ENCODE results near the gene TNIP2.
"Not testable (repeated sequence)": the region's sequence is repeated elsewhere in the genome, so short reads cannot be mapped to it uniquely, and the experiment has no call there.

The TNIP2 gene

DNA sequence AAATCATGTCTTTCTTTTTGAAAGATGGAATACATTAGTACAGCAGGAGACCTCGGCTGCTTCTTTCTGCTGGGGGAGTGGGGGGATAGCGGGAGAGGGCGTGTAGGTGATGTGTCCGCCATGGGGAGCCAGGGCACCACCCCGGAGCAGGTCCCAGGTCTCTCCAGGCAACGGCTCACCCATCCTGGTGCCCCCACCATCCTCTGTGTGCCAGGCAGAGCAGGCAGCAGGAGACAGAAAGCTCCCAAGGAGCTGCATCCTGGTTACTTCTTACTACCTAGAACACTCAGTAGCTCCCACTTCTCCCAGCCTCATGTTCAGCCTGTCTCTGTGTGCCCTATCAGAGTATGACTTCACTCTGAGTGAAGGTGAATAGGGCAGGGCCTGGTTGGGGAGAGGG is 23.6 kb downstream of the TNIP2 start:
- Mint-ChIP-seq H3K9me3 (ENCODE audit: low read depth) (peaks cover 7% of the 10 kb centered on the region), H3K4me1 (ENCODE audit: low read depth) (no peaks in the 10 kb centered on the region), H3K27ac (peak overlapping the region; percentile 50), H3K36me3 (peaks cover 22% of the 10 kb centered on the region), H3K4me3 (no peak overlapping the region), H3K27me3 (no peaks in the 10 kb centered on the region)

DNA sequence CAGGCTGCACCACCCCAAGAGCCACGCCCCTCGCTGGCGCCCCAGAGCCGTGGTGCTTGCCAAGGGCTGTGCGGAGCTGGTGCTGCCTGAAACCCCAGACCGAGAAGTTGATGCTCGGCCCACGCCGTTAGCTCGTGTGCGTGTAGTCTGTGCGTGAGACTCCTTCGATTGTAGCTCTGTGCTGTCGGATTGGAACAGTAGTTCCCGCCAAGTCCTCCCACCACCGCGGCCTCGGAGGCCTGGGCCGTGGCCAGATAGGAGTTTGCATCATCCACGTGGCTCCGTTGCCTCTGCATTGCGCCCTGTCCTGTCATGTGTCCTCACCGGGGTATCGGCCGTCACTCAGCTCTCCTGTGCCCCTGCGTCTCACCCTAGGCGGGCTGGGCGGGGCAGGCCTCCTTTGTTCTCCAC is 24.2 kb downstream of the TNIP2 start:
- peaks cover 7% of the 10 kb centered on the region for H3K9me3 Mint-ChIP-seq (ENCODE audit: low read depth)
- peaks cover 22% of the 10 kb centered on the region for H3K36me3 Mint-ChIP-seq

DNA sequence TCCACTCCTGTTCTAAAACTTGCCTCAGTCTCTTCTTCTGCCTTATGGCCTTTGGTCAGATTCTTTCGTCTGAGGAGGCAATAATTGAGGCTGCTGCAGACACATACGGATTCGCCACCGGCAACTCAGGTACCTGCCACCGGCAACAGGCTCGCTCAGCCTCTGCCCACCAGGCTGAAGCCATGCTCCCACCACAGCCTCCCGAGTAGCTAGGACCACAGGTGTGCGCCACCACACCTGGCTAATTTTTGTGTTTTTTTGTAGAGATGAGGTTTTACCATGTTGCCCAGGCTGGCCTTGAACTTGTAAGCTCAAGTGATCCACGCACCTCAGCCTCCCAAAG is 26.6 kb downstream of the TNIP2 start:
- Mint-ChIP-seq H3K27me3 (no peaks in the 10 kb centered on the region), H3K4me1 (ENCODE audit: low read depth) (peaks cover 3% of the 10 kb centered on the region), H3K4me3 (no peak overlapping the region), H3K9me3 (ENCODE audit: low read depth) (no peaks in the 10 kb centered on the region), H3K27ac (no peak overlapping the region), H3K36me3 (peaks cover 8% of the 10 kb centered on the region)

More for the DNA sequence above, 24.2 kb downstream of the TNIP2 start:
- Mint-ChIP-seq H3K27me3 (no peaks in the 10 kb centered on the region), H3K27ac (peak overlapping the region; percentile 8), H3K4me1 (ENCODE audit: low read depth) (no peaks in the 10 kb centered on the region), H3K4me3 (no peak overlapping the region)

DNA sequence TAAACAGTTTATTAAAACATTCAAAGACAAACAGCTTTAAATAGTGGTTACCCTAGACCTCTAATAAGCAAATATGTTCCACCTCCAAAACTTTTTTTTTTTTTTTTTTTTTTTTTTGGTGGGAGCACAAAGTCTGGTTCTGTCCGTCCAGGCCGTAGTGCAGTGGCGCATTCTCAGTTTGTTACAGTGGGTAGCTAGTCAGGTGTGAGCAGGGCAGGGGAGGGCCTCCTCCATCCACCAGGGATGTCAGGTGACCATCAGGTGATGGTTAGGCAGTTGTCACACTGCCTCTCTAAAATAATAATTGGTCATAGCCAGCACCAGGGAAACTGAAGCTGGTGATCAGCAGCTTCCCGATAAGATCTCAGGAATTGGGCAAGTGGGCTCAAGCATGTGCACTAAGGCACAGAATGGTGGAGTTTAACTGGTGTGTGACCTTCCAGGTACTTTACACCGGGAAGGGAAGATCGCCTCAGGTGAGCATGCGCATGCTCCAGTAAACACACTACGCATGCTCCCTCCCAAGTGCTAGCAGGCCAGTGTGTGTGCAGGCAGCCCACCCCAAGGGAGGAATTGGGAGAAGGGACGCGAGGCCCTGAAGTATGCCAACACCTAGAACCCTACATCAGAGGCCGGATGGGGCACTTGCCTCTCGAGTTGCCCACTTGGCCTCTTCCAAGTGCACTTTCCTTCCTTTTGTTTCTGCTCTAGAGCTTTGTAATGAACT is 27.2 kb downstream of the TNIP2 start:
- Mint-ChIP-seq H3K4me3 (no peak overlapping the region), H3K36me3 (peaks cover 8% of the 10 kb centered on the region), H3K9me3 (ENCODE audit: low read depth) (no peaks in the 10 kb centered on the region), H3K4me1 (ENCODE audit: low read depth) (peaks cover 8% of the 10 kb centered on the region), H3K27ac (no peak overlapping the region), H3K27me3 (no peaks in the 10 kb centered on the region)

DNA sequence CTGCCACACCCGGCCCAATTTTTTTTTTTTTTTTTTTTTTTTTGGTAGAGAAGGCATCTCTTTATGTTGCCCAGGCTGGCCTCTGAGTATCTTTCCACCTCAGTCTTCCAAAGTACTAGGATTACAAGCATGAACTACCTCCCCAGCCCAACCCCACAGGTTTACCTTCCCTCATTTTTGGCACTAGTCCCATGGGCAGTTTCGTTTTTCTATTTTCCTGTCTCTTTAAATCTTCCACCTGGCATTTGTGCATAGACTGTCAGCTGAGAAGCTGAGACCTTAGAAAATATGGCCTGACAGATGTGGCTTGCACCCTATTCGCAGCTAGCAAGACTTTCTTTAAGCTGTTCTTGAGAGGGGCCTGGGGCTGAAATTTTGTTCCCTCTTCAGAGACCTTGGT is 27.9 kb downstream of the TNIP2 start:
- Mint-ChIP-seq H3K27ac (no peak overlapping the region), H3K9me3 (ENCODE audit: low read depth) (no peaks in the 10 kb centered on the region), H3K27me3 (no peaks in the 10 kb centered on the region), H3K4me1 (ENCODE audit: low read depth) (peaks cover 13% of the 10 kb centered on the region), H3K4me3 (no peak overlapping the region), H3K36me3 (peaks cover 8% of the 10 kb centered on the region)

DNA sequence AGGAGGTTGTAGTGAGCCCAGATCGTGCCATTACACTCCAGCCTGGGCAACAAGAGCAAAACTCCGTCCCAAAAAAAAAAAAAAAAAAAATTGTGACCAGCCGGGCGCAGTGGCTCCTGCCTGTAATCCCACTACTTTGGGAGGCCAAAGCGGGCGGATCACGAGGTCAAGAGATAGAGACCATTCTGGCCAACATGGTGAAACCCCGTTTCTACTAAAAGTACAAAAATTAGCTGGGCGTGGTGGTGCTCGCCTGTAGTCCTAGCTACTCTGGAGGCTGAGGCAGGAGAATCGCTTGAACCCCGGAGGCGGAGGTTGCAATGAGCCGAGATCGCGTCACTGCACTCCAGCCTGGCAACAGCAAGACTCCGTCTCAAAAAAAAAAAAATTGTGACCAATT is 29.3 kb downstream of the TNIP2 start:
- not testable (repeated sequence) for H3K27ac Mint-ChIP-seq; H3K36me3 Mint-ChIP-seq; H3K4me3 Mint-ChIP-seq; H3K27me3 Mint-ChIP-seq; H3K9me3 Mint-ChIP-seq (ENCODE audit: low read depth)
- H3K4me1 Mint-ChIP-seq (ENCODE audit: low read depth), result peaks cover 20% of the 10 kb centered on the region

DNA sequence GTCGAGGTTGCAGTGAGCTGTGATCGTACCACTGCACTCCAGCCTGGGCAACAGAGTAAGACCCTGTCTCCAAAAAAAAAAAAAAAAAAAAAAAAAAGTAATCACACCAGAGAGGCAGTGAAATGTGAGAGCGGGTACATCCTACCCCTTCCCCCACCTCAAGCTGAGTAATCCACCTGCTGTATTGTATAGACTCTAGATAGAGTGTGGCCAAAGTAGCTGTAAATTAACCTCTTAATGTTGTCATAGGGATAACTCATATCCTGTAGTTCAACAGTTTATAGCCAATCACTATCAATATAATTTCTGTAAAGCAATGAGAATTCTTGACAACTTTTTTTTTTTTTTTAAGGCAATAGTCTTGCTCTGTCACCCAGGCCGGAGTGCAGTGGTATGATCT is 30.8 kb downstream of the TNIP2 start:
- H3K27ac Mint-ChIP-seq, result no peak overlapping the region
- peaks cover 10% of the 10 kb centered on the region for H3K36me3 Mint-ChIP-seq
- no peaks in the 10 kb centered on the region for H3K27me3 Mint-ChIP-seq
- H3K4me1 Mint-ChIP-seq (ENCODE audit: low read depth), result peaks cover 20% of the 10 kb centered on the region
- no peak overlapping the region for H3K4me3 Mint-ChIP-seq
- no peaks in the 10 kb centered on the region for H3K9me3 Mint-ChIP-seq (ENCODE audit: low read depth)

DNA sequence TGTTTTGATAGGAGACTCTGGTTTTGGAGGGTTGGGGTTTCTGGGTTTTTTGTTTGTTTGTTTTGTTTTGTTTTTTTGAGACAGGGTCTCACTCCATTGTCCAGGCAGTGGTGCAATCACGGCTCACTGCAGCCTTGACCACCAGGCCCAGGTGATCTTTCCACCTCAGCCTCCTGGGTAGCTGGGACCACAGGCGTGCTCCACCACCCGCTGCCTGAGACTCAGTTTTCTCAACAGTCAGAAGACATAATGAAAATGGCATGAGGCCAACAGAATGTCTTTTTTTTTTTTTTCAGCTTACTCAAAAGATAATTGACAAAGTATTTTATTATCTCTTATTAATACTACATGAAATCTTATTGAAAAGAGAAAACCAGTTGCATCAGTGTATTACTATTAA is 32.4 kb downstream of the TNIP2 start:
- peak overlapping the region; percentile 80 for H3K27ac Mint-ChIP-seq
- peak overlapping the region; percentile 23 for H3K4me3 Mint-ChIP-seq
- H3K27me3 Mint-ChIP-seq, result no peaks in the 10 kb centered on the region
- peaks cover 20% of the 10 kb centered on the region for H3K4me1 Mint-ChIP-seq (ENCODE audit: low read depth)
- H3K9me3 Mint-ChIP-seq (ENCODE audit: low read depth), result no peaks in the 10 kb centered on the region
- H3K36me3 Mint-ChIP-seq, result peaks cover 10% of the 10 kb centered on the region

DNA sequence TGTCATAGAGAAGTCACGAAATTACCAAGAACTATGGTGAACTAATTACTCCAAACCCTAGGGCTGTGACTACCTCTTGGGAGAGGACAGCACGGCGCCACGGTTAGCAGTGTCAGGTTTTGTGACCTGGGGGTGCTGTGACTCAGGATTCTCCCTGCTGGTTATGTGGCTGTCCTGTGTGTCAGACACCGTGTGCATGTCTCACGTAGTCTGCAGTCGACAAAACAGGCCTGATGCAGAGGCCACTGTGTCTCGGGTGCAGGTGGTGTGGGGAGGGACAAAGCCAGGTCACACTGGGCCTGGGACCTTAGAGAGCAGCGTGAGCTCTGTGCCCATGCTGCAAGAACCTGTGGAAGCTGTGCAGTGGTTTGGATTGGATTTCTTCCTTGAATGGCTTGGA is 34.1 kb downstream of the TNIP2 start:
- Mint-ChIP-seq H3K27ac (no peak overlapping the region), H3K4me1 (ENCODE audit: low read depth) (peaks cover 20% of the 10 kb centered on the region), H3K27me3 (no peaks in the 10 kb centered on the region), H3K4me3 (no peak overlapping the region), H3K9me3 (ENCODE audit: low read depth) (no peaks in the 10 kb centered on the region), H3K36me3 (peaks cover 13% of the 10 kb centered on the region)

DNA sequence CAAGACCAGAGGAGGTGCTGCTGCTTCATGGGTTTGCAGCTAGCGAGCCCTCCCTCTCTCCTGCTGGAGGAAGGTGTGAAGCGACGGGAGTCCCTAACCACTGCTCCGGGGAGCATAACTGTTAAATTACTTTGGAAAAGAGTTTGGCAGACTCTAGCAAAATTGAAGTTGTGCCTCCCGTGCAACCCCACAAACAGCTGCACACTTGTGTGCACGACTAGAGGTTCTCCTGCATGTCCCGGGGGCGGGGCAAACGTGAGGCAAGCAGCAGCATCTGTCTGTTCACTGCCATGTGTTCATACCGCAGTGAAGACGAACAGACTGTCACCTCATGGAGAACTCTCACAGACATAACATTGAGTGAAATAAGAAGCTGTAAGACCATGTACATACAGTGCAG is 34.5 kb downstream of the TNIP2 start:
- Mint-ChIP-seq H3K27me3 (no peaks in the 10 kb centered on the region), H3K9me3 (ENCODE audit: low read depth) (no peaks in the 10 kb centered on the region), H3K4me1 (ENCODE audit: low read depth) (peaks cover 20% of the 10 kb centered on the region), H3K4me3 (no peak overlapping the region), H3K36me3 (peaks cover 13% of the 10 kb centered on the region), H3K27ac (peak overlapping the region; percentile 10)

DNA sequence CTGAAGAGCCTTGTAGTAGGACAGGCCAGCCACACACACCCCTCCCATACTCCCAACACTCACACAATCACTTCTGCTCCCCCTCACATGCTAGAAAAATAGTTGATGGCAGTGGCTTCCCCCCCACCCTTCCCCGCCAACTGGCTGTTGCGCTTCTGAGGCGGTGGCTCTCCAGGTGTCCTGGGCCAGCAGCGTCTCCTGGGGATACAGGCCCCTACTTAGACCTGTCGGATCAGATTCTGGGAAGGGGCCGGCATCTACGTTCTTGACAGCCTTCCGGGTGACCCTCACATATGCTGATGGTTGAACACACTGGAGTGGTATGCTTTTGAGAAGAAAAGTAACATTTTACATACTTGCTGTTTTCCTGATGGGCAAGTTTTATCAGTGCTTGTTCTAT is 39.9 kb downstream of the TNIP2 start:
- Mint-ChIP-seq H3K27ac (peak overlapping the region; percentile 3), H3K36me3 (peaks cover 5% of the 10 kb centered on the region), H3K4me3 (no peak overlapping the region), H3K27me3 (no peaks in the 10 kb centered on the region), H3K9me3 (ENCODE audit: low read depth) (no peaks in the 10 kb centered on the region), H3K4me1 (ENCODE audit: low read depth) (peaks cover 23% of the 10 kb centered on the region)

DNA sequence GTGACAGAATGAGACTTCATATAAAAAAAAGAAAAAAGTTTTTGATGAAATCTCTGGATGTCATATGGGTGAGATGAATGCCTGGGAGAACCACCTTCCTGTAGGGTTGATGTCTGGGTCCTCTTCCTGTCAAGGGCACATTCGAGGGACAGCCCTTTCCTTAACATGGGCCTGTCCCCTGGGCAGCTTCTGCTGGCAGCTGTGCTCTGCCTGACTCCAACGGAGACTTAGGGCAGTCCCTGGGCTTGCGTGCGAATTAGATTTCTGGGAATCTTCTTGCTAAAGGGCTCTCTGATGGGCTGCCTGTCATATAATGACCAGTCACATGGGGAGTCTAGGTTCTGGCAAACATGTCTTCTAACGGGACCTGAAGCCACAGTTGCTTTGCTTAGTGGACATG is 40.7 kb downstream of the TNIP2 start:
- Mint-ChIP-seq H3K27me3 (no peaks in the 10 kb centered on the region), H3K4me3 (no peak overlapping the region), H3K9me3 (ENCODE audit: low read depth) (no peaks in the 10 kb centered on the region), H3K36me3 (peaks cover 3% of the 10 kb centered on the region), H3K4me1 (ENCODE audit: low read depth) (peaks cover 23% of the 10 kb centered on the region), H3K27ac (peak overlapping the region; percentile 41)

DNA sequence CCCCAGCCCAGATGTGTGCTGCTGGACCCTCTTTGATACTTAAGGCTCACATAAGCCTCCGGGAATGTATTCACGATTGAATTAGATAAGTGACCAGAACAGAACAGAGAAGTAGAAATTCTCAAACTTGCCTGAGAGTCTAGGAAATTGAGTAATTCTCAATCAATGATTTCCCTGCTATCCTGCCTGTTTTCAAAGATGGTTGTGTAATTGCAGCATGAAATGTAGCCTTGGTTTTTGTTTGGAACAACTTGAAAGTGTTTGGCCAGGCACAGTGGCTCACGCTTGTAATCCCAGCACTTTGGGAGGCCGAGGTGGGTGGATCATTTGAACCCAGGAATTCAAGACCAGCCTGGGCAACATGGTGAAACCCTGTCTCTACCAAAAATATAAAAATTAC is 41.2 kb downstream of the TNIP2 start:
- Mint-ChIP-seq H3K9me3 (ENCODE audit: low read depth) (no peaks in the 10 kb centered on the region), H3K4me3 (no peak overlapping the region), H3K36me3 (peaks cover 3% of the 10 kb centered on the region), H3K27ac (peak overlapping the region; percentile 94), H3K4me1 (ENCODE audit: low read depth) (peaks cover 23% of the 10 kb centered on the region), H3K27me3 (no peaks in the 10 kb centered on the region)

DNA sequence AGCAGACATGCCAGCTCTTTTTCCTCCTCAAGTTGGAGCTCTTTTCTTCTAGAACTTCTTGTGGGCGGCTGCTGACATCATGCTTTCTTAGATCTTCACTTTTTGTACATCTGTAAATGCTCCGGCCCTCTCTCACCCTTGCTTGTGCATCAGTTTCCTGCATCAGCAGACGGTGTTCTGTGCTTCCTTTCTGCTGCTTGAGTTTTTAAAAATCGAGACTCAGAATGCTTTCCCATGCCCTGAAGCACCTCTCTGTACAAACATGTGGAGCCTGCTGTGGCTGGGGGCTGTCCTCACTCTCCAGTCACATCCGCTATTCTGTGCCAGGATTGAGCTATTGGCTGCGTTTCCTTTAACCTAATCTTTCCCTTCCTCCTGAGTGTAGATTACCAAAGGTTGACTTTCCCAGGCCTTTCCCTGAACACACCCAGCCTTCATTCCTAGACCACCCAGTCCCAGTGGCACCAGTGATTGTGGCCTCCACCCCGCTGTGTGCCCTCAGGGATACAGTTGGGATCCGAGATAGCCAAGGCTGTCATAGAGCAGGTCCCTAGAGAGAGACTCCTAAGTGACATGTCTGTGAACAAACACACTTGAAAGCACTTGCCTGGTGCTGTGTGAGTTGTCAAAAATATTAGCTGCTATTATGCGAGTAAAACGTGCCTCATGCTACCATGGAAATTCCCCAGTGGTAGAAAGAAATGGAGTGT is 41.9 kb downstream of the TNIP2 start:
- Mint-ChIP-seq H3K27me3 (no peaks in the 10 kb centered on the region), H3K9me3 (ENCODE audit: low read depth) (no peaks in the 10 kb centered on the region)

DNA sequence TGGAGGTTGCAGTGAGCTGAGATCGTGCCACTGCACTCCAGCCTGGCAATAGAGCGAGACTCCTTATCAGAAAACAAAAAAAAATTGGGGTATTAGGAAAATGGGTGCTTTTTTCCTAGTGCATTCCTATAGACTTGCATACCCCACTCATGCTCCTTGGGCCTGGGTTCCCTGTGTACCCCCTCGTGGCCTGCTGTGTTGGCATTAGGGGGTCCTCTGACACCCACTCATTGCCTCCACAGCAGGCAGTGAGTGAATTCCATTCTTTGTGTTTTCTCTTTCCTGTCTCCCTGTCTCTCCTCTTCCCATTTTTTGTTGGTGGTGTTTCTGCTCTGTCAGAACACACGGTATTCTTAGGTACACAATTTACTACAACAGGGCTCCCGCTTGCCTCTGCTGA is 42.8 kb downstream of the TNIP2 start:
- H3K4me1 Mint-ChIP-seq (ENCODE audit: low read depth), result peaks cover 23% of the 10 kb centered on the region
- no peaks in the 10 kb centered on the region for H3K27me3 Mint-ChIP-seq
- H3K27ac Mint-ChIP-seq, result peak overlapping the region; percentile 94
- peaks cover 3% of the 10 kb centered on the region for H3K36me3 Mint-ChIP-seq
- H3K4me3 Mint-ChIP-seq, result peak overlapping the region; percentile 58
- no peaks in the 10 kb centered on the region for H3K9me3 Mint-ChIP-seq (ENCODE audit: low read depth)

More for the DNA sequence above, 41.9 kb downstream of the TNIP2 start:
- peaks cover 23% of the 10 kb centered on the region for H3K4me1 Mint-ChIP-seq (ENCODE audit: low read depth)
- peaks cover 3% of the 10 kb centered on the region for H3K36me3 Mint-ChIP-seq
- peak overlapping the region; percentile 58 for H3K4me3 Mint-ChIP-seq
- H3K27ac Mint-ChIP-seq, result peak overlapping the region; percentile 94

Data from activated naive CD8-positive, alpha-beta T cell (primary cell).